NCI-H226 (cell line): Measurements from ENCODE around the gene STIM1.
"Not testable (repeated sequence)": the region's sequence is repeated elsewhere in the genome, so short reads cannot be mapped to it uniquely, and the experiment has no call there.

Source experiments
- DNase-seq: peaks from one replicate; pipeline ENCODE4 v3.0.0-alpha.2; 2015

The STIM1 gene

GRCh38 chr11:4084406-4085125 lies 229.1 kb downstream of the STIM1 start:
- no peak for DNase-seq

- DNase-seq: no peak
These were observed 230.1 kb downstream of the STIM1 start for GRCh38 chr11:4085575-4085974.

- DNase-seq: peak; percentile 94
These were observed 231.3 kb downstream of the STIM1 start for GRCh38 chr11:4086575-4087353.

GRCh38 chr11:4087551-4087950 lies 232.1 kb downstream of the STIM1 start:
- DNase-seq: peak; percentile 60

- no peak for DNase-seq
These were observed 234.8 kb downstream of the STIM1 start for GRCh38 chr11:4090258-4090657.

GRCh38 chr11:4092026-4092425 lies 236.6 kb downstream of the STIM1 start:
- no peak for DNase-seq

GRCh38 chr11:4093519-4094347 lies 238.3 kb downstream of the STIM1 start:
- DNase-seq: no peak

GRCh38 chr11:4094348-4095291 lies 239.2 kb downstream of the STIM1 start, which contains the start of gene RRM1:
RRM1 (plus strand) TSS chr11:4094799; CDS start chr11:4095013, 214 bp downstream.
- DNase-seq: peak; percentile 95

- DNase-seq: no peak
These were observed 240.2 kb downstream of the STIM1 start for GRCh38 chr11:4095509-4096230.

GRCh38 chr11:4098026-4098621 lies 242.7 kb downstream of the STIM1 start:
- DNase-seq: no peak

GRCh38 chr11:4102711-4103110 lies 247.2 kb downstream of the STIM1 start:
- no peak for DNase-seq

GRCh38 chr11:4103269-4103668 lies 247.8 kb downstream of the STIM1 start:
- no peak for DNase-seq

- DNase-seq: no peak
These were observed 250.5 kb downstream of the STIM1 start for GRCh38 chr11:4105916-4106315.

GRCh38 chr11:4111834-4112233 lies 256.4 kb downstream of the STIM1 start:
- DNase-seq: no peak

GRCh38 chr11:4115128-4115527 lies 259.7 kb downstream of the STIM1 start:
- no peak for DNase-seq

- no peak for DNase-seq
These were observed 262.6 kb downstream of the STIM1 start for GRCh38 chr11:4118107-4118506.

GRCh38 chr11:4123218-4123617 lies 267.8 kb downstream of the STIM1 start:
- DNase-seq: no peak

GRCh38 chr11:4125141-4125540 lies 269.7 kb downstream of the STIM1 start:
- DNase-seq: no peak

- DNase-seq: no peak
These were observed 271.9 kb downstream of the STIM1 start for GRCh38 chr11:4127357-4127756.

GRCh38 chr11:4130219-4130618 lies 274.8 kb downstream of the STIM1 start:
- not testable (repeated sequence) for DNase-seq

- peak; percentile 29 for DNase-seq
These were observed 279.3 kb downstream of the STIM1 start for GRCh38 chr11:4134806-4135205.
